ENCODE data around the gene TMEM151A.

- TF ChIP-seq CTCF (IDR thresholded peaks at IDR 0.05), result no peak
- TF ChIP-seq POLR2AphosphoS5 (IDR thresholded peaks at IDR 0.05), result no peak
- TF ChIP-seq POLR2A (IDR thresholded peaks at IDR 0.05), result no peak
Observed at GRCh38 chr11:66321606-66322005, 29.9 kb downstream of the TMEM151A start.
